Inferior parietal cortex (tissue), 1 donor: ENCODE measurements around the gene NBR1.
"Not testable (repeated sequence)": the region's sequence is repeated elsewhere in the genome, so short reads cannot be mapped to it uniquely, and the experiment has no call there.

ENCODE experiments used
- DNase-seq: peaks from one replicate; pipeline ENCODE4 v3.0.0-alpha.2; 2016; ENCODE audit errors: extremely low spot score

Gene NBR1

DNA sequence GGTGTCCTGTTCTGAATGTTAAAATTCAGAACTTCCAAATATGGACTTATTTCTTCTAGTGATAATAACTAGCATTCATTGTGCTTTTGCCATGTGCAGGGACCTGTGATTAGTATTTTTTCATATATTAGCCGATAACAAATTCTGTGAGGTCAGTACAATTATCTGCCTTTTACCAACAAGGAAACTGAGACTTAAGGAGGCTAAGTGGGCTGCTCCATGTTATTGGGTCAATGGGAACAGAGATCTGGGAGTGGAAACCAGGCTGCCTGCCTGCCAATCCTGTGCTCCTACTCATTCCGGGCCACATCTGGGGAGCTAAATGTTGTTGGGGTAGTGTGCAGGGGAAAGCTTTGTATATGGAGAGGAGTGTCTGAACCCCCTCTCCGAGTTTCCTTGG, 44.3 kb downstream of the NBR1 start:
- no peak for DNase-seq

GRCh38 chr17:43216369-43216761, 45.4 kb downstream of the NBR1 start:
- no peak for DNase-seq

- DNase-seq: no peak
These were observed 46.0 kb downstream of the NBR1 start for GRCh38 chr17:43216762-43217613.

DNA sequence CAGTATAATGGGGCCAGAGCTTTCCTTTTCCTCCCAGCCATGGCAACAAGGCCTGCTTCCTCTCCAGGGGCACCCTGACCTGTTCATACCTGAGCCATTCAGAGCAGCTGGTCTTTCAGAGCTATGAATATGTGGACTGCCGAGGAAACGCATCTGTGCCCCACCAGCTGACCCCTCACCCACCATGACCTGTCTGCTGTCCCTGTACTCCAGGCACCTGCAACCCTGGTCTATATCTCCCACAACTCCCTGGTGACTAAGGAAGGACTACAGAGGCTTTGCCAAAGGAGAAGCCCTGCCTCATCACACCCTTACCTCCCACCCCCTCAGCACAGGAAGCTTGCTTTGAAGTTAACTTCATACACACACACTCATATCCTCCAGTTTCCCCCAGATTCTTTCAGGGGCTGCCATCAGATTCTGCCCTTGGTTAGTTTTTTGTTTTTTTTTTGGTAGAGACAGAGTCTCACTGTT, 46.6 kb downstream of the NBR1 start:
- DNase-seq: no peak

DNA sequence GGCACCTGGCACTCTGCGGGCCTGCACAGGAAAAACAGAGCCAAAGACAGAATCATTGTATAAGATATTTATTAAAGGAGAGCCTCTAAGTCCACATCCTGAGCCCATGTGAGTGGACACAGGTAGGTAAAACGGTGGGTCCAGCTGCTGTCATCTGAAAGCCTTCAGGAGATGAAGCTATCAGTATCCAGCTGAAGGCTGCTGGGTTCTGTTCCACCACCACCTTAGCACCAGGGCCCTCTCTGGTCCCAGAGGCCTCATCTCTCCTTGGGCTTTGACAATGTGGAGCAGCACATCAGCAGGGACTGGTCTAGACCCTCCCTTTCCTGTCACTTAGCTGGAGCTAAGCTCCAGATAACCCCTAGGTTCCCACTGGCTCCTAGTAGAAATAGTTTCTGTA, 48.0 kb downstream of the NBR1 start:
- DNase-seq: no peak

DNA sequence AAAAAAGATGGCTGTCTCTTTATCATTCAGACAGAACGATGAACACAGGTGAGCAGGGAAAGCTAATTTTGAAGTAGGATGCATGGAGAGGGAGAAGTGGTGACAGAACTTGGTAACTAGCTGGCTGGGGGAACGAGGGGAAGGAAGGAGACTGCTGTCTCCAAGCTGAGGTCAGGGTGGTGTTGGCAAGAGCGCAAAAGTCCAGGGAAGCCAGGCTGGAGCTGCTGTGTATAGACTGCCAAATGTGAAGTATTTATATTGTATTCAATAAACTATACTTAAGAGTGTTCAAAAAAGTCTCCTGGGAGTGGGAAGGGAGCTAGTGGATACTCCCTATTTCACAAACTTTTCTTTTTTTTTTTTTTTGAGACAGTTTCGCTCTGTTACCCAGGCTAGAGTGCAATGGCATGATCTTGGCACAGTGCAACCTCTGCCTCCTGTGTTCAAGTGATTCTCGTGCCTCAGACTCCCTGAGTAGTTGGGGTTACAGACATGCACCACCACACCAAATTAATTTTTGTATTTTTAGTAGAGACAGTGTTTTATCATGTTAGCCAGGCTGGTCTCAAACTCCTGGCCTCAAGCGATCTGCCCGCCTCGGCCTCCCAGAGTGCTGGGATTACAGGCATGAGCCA, 48.8 kb downstream of the NBR1 start:
- no peak for DNase-seq

DNA sequence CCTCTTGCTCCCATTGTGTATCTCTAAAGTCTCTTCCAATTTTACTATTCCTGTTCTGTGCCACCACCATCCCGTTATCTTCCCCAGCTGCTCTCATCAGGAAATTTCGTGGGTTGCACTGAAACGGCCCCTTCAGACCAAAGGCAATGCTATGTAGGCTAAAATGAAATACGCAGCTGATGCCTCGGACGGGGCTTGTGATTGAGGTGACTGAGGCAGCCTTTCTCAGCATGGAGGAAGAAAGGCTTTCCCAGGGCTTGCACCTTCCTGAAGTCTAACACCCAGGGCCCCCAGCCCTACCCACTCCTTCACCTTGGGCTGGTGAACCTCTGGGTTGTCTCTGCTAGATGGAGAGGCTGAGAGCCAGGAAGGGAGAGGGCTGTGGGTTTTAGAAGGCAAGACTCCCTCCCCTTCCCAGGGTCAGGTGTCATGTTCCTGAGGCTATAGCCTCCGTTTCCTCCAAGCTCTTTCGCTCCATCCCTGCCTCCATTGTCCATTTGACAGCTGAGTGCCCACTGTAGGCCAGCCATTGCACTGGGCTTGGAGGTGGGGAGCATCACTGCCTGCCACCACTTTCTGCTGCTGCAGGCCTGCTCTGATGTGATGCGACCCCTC, 49.6 kb downstream of the NBR1 start:
- DNase-seq: no peak

DNA sequence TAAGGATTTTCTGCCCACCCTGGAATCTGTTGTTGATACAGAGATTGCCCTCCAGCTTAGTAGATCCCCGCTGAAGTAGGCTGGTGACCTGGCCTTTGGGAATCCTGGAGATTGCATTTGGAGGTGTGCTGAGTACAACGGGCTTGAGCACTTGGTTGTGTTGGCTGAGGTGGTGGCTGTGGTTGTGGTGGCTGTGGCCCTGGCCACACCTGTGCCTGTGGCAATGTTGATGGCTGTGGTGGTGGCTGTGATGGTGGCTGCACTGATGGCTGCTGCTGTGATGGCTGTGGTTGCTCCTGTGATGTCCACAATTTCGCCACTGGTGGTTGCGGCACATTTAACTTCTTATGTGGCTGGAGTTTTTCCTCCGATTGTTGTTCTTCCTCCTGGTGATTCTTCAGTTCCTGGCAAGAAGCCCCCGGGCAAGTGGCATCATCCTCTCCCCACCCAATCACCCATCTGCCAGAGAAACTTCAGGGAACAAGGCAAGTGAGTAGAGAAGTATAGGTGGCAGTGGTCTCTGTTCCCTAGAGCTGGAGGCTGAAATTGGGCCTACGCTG, 53.2 kb downstream of the NBR1 start:
- DNase-seq: no peak

DNA sequence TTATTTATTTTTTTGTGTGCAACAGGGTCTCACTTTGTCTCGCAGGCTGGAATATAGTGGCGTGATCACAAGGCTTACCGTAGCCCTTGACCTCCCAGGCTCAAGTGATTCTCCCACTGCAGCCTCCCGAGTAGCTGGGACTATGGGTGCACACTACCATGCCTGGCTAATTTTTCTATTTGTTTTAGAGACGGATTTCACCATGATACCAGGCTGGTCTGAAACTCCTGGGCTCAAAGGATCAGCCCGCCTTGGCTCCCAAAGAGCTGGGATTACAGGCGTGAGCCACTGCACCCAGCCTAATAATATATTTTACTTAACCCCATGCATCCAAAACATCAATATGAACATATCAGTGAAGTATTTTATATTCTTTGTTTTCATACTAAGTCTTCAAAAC, 55.4 kb downstream of the NBR1 start:
- DNase-seq: no peak

DNA sequence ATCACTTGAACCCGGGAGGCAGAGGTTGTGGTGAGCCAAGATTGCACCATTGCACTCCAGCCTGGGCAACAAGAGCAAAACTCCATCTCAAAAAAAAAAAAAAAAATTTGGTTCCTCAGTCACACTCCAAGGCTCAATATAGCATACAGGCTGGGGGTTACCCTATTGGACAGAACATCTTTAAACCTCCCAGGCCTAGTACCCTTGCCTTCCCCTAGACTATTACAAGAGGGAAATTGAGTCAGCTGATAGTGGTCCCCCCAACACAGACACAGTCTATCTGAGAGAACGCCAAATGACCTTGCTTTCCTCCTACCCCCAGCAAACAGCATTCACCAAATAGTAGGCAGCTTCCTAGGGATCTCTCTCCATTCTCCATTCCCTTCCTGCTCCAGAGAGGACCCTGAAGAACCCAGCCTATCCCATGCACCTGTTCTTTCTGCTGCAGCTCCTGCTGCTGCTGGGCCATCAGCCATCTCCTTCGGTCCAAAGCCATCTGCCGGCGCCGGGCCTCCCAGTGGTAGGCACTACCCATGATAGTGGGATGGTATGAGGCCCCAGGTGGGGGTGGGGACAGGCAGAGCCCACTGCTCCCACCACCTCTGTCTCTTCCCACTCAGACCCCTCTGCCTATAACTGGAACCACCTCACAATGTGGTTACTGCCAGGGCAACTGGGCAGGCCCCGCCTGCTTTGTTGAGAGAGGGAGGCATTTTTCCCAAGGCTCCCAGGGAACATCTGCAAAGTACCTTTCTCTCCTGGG, 57.2 kb downstream of the NBR1 start, which contains the start of gene CCDC200:
CCDC200 (minus strand) TSS at position 604 of the 763 bp plus-strand sequence; CDS start at position 535, 69 bp downstream.
- not testable (repeated sequence) for DNase-seq

GRCh38 chr17:43231205-43232020, 60.4 kb downstream of the NBR1 start:
- DNase-seq: not testable (repeated sequence)

DNA sequence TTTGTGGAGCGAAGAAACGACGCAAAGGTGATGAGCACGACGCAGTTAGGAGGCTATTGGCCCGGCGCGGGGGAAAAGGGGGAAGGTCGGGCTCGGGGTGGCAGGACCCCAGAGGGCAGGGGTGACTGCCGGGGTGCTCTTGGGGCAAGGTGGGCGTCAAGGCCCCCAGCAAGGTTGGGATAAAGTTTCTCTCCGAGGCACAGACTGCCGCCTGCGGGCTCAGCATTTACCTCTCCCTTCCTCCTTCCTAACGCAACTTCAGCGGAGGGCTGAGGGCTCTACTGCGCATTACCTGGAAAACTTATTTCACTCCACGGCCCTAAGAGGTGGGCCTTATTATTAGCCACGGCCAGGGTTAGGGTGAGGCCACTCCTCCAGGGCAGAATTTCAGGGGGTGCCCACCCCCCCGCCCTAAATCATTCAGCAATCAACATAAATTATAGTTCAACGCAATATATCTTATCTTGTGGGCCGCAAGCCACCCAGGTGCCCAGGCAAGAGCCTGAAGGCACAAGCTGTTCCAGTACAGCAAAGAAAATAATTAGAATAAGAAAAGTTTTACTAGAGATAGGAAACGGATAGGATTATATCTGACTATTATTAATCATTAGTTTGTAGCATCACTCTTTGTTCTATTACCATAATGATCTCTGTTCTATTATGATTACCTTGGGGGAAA, 61.1 kb downstream of the NBR1 start:
- not testable (repeated sequence) for DNase-seq

GRCh38 chr17:43233263-43233662, 62.2 kb downstream of the NBR1 start:
- DNase-seq: not testable (repeated sequence)

GRCh38 chr17:43233877-43234276, 62.9 kb downstream of the NBR1 start, which contains the start of gene RNU2-1:
RNU2-1 (minus strand) TSS chr17:43233977.
- DNase-seq: not testable (repeated sequence)

- DNase-seq: not testable (repeated sequence)
These were observed 68.6 kb downstream of the NBR1 start for GRCh38 chr17:43239597-43239996.

DNA sequence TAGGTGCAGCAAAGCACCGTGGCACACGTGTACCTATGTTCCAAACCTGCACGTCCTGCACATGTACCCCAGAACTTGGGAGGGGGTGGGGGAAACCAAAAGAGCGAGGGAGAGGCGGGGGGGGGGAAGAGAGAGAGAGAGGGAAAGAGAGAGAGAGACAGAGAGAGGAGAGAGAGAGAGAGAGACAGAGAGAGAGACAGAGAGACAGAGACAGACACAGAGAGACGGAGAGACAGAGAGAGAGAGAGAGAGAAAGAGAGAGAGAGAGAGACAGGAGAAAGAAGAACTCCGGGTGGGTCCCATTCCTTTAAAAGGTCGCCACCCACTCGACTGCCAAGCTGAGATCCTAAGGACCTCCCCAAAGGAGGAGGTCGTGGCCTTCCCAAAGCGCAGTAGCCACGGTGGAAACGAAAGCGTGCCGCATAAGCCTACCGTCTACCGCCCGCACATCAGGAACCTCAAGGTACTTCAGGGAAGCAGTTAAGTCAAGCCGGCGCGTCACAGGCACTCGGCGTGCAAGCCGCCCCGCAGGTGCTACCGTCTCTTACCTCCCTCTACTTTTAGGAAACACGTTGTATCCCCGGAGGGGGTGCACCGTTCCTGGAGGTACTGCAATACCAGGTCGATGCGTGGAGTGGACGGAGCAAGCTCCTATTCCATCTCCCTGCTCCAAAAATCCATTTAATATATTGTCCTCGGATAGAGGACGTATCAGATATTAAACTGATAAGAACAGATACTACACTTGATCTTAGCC, 69.8 kb downstream of the NBR1 start:
- DNase-seq: not testable (repeated sequence)

- not testable (repeated sequence) for DNase-seq
These were observed 75.4 kb downstream of the NBR1 start for GRCh38 chr17:43246456-43246855.
